ENCODE measurements around the gene FRMD4A. TPM values are rescaled to one million over a fixed set of nuclear protein-coding genes. Genes with fewer than 3 reads are reported as not detected.

The FRMD4A gene
- total RNA-seq, 1 experiment from 2014 or later = 7.1 TPM

DNA sequence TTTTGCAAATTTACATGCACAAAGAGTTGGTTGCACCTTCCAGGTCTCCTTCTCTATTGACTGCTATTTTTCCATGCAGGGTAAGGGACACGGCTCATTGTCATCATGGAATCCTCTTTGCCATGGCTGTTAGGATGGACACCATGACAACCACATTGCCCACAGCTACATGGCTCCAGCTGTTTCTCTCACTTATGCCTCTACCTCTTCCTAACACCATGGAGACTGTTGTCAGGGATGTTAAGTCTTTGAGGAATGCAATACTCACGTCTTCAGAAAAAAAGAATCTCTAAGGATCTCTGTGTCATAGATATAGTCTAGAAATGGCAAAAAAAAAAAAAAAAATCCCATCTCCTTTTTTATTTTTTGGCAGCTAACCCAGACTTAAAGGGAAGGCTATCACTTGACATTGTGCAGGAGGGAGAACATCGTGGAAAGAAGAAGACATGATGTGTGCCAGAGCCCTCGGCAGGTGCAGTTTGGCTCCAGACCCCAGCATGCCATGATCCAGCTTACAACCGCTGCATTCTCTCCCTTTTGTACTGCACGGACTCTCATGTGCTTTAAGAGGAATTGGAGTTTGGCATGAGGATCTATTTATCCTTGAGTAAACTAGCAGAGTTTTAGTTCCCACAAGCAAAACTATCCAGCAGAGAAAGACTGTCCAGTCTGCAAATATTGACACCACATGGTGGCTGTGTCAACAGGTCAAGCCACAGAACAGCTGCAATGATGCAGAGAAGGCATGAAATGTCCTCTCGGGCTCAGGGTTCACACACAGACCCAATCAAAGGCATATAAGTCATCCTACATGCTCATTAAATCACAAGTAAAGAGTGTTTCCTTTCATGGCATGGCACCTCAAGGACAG is 70.8 kb downstream of the FRMD4A start:
- TF ChIP-seq, protein P1, sequence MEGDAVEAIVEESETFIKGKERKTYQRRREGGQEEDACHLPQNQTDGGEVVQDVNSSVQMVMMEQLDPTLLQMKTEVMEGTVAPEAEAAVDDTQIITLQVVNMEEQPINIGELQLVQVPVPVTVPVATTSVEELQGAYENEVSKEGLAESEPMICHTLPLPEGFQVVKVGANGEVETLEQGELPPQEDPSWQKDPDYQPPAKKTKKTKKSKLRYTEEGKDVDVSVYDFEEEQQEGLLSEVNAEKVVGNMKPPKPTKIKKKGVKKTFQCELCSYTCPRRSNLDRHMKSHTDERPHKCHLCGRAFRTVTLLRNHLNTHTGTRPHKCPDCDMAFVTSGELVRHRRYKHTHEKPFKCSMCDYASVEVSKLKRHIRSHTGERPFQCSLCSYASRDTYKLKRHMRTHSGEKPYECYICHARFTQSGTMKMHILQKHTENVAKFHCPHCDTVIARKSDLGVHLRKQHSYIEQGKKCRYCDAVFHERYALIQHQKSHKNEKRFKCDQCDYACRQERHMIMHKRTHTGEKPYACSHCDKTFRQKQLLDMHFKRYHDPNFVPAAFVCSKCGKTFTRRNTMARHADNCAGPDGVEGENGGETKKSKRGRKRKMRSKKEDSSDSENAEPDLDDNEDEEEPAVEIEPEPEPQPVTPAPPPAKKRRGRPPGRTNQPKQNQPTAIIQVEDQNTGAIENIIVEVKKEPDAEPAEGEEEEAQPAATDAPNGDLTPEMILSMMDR (conservative IDR thresholded peaks at IDR 0.05; ENCODE audit: low read depth, low read length) = no peak
- TF ChIP-seq EZH2phosphoT487 (IDR thresholded peaks at IDR 0.05; ENCODE audit: borderline replicate concordance, low read length) (no peak), EZH2 (IDR thresholded peaks at IDR 0.05; ENCODE audit: low read length, unreplicated experiment) (no peak)
- no peak overlapping the region for H3K4me3 ChIP-seq (ENCODE audit: low read length)
- H3K9ac ChIP-seq (ENCODE audit: low read length) = no peak overlapping the region
- H3K79me2 ChIP-seq (ENCODE audit: low read length) = no peaks in the 10 kb centered on the region
- peaks cover 3% of the 10 kb centered on the region; the same call in 1 of the 2 replicates for H3K4me1 ChIP-seq (ENCODE audit: insufficient read depth, low read length)
- POLR2A ChIA-PET (ENCODE audit: unreplicated experiment) = no interaction called here
- intact Hi-C loops (cut with micrococcal nuclease) = no loop called here
- no peak overlapping the region for H2AFZ ChIP-seq (ENCODE audit: low read length)
- H3K27me3 ChIP-seq (ENCODE audit: low read length) = no peaks in the 10 kb centered on the region
- no peak overlapping the region for H3K27ac ChIP-seq (ENCODE audit: low read length)
- DNase-seq (no peak), ATAC-seq (no peak)
- no peaks in the 10 kb centered on the region for H3K9me2 ChIP-seq (replicated peaks; ENCODE audit: low read length)
- no peak overlapping the region for H3K4me2 ChIP-seq (ENCODE audit: low read length)
- no TSS peak for BruUV-seq (replicated peaks)
- H3K9me3 ChIP-seq (ENCODE audit: low read length) = no peaks in the 10 kb centered on the region
- H3K36me3 ChIP-seq (ENCODE audit: low read depth, low read length) = no peaks in the 10 kb centered on the region
- no peaks in the 10 kb centered on the region for H3F3A ChIP-seq (ENCODE audit: low read length, unreplicated experiment)
- CTCF ChIA-PET = no interaction called here
- no peaks in the 10 kb centered on the region for H4K20me1 ChIP-seq (ENCODE audit: low read length)

DNA sequence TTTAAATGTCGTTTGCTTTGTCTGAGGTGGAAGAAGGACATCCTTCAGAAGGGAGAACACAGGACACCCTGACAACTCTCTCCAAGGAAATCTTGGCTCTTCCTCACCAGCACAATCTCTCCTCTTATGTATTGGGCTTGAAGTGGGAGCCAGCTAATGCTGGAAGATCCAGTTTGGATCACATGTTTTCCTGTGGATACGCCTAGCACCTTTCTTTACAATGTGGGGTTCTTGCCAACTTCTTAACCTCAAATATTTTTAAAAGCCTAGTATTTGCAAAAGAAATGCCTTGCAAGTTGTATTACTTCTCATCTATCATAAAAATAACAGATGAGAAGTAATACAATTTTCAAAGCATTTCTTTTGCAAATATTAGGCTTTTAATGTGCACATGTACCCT is 76.4 kb downstream of the FRMD4A start:
- no peak for TF ChIP-seq EZH2phosphoT487 (IDR thresholded peaks at IDR 0.05; ENCODE audit: borderline replicate concordance, low read length)
- no peak for TF ChIP-seq EZH2 (IDR thresholded peaks at IDR 0.05; ENCODE audit: low read length, unreplicated experiment)
- TF ChIP-seq, protein P1 (conservative IDR thresholded peaks at IDR 0.05; ENCODE audit: low read depth, low read length) = no peak
- DNase-seq = peak; percentile 71
- BruUV-seq (replicated peaks) = no TSS peak

DNA sequence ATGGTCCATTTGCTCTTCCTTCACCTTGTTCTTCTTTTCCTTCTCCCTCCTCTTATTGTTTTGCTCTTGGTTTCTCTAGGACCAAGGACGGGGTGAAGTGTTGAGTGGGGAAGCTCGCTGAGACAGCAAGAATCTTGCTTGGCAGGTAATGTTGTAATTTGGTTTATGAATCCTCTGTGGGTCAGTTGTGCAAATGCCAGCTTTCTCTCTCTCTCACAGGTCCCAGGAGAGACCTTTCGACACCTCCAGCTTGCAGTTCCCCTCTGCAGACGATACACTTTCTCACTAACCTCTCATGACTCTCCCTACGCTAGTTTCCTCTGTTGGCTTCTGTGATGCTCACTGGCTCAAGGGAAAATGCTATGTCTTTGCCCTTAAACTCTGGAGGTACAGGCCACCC is 77.0 kb downstream of the FRMD4A start:
- intact Hi-C loops (cut with micrococcal nuclease) = no loop called here
- POLR2A ChIA-PET (ENCODE audit: unreplicated experiment) = no interaction called here

More for the DNA sequence above, 76.4 kb downstream of the FRMD4A start:
- no peak overlapping the region for H3K9ac ChIP-seq (ENCODE audit: low read length)
- 0 out of 2 replicates have a peak overlapping the region, but pooled peaks have one; percentile 13 for H3K4me2 ChIP-seq (ENCODE audit: low read length)
- no peaks in the 10 kb centered on the region for H3K79me2 ChIP-seq (ENCODE audit: low read length)
- ATAC-seq = peak; percentile 56
- ChIA-PET POLR2A (ENCODE audit: unreplicated experiment) (no interaction called here), CTCF (no interaction called here)
- H3F3A ChIP-seq (ENCODE audit: low read length, unreplicated experiment) = no peaks in the 10 kb centered on the region
- no peaks in the 10 kb centered on the region for H3K9me3 ChIP-seq (ENCODE audit: low read length)
- no peaks in the 10 kb centered on the region for H3K27me3 ChIP-seq (ENCODE audit: low read length)
- H3K4me1 ChIP-seq (ENCODE audit: insufficient read depth, low read length) = peaks cover 15% of the 10 kb centered on the region
- H3K27ac ChIP-seq (ENCODE audit: low read length) = no peak overlapping the region
- no peak overlapping the region for H3K4me3 ChIP-seq (ENCODE audit: low read length)
- no peak overlapping the region for H2AFZ ChIP-seq (ENCODE audit: low read length)
- intact Hi-C loops (cut with micrococcal nuclease) = no loop called here
- no peaks in the 10 kb centered on the region for H4K20me1 ChIP-seq (ENCODE audit: low read length)
- no peaks in the 10 kb centered on the region for H3K9me2 ChIP-seq (replicated peaks; ENCODE audit: low read length)
- H3K36me3 ChIP-seq (ENCODE audit: low read depth, low read length) = no peaks in the 10 kb centered on the region

More for the DNA sequence above, 77.0 kb downstream of the FRMD4A start:
- CTCF ChIA-PET = no interaction called here
- H2AFZ ChIP-seq (ENCODE audit: low read length) = no peak overlapping the region
- TF ChIP-seq, protein P1 (conservative IDR thresholded peaks at IDR 0.05; ENCODE audit: low read depth, low read length) = no peak
- no peak for TF ChIP-seq EZH2phosphoT487 (IDR thresholded peaks at IDR 0.05; ENCODE audit: borderline replicate concordance, low read length)
- no peak for TF ChIP-seq EZH2 (IDR thresholded peaks at IDR 0.05; ENCODE audit: low read length, unreplicated experiment)
- H3K4me1 ChIP-seq (ENCODE audit: insufficient read depth, low read length) = peaks cover 15% of the 10 kb centered on the region
- no peaks in the 10 kb centered on the region for H4K20me1 ChIP-seq (ENCODE audit: low read length)
- no peaks in the 10 kb centered on the region for H3K9me3 ChIP-seq (ENCODE audit: low read length)
- ATAC-seq = no peak
- BruUV-seq (replicated peaks) = no TSS peak
- H3K27me3 ChIP-seq (ENCODE audit: low read length) = no peaks in the 10 kb centered on the region
- no peaks in the 10 kb centered on the region for H3K9me2 ChIP-seq (replicated peaks; ENCODE audit: low read length)
- no peak overlapping the region for H3K4me3 ChIP-seq (ENCODE audit: low read length)
- DNase-seq = no peak
- H3F3A ChIP-seq (ENCODE audit: low read length, unreplicated experiment) = no peaks in the 10 kb centered on the region
- no peaks in the 10 kb centered on the region for H3K79me2 ChIP-seq (ENCODE audit: low read length)
- H3K27ac ChIP-seq (ENCODE audit: low read length) = no peak overlapping the region
- H3K36me3 ChIP-seq (ENCODE audit: low read depth, low read length) = no peaks in the 10 kb centered on the region
- H3K4me2 ChIP-seq (ENCODE audit: low read length) = 0 out of 2 replicates have a peak overlapping the region, but pooled peaks have one; percentile 13
- no peak overlapping the region for H3K9ac ChIP-seq (ENCODE audit: low read length)
